Body of pancreas (tissue), 4 donors: ENCODE results near the gene SLC35D2. TPM values are rescaled to one million over a fixed set of nuclear protein-coding genes. Genes with fewer than 3 reads are reported as not detected.
"Not testable (repeated sequence)": the region's sequence is repeated elsewhere in the genome, so short reads cannot be mapped to it uniquely, and the experiment has no call there.

ENCODE experiments used
- ATAC-seq: fragments of 150-250 bp; one replicate; pipeline ENCODE4 v1.9.1; 2016
- DNase-seq, 4 donors: peaks; one replicate each; pipeline ENCODE4 v3.0.0-alpha.2; 2019
- H3K27ac ChIP-seq, 4 donors: fragments of 200-600 bp; sonication (generic); 1 replicate in 3 of 4; 2 replicates in 1 of 4; pipeline versions ENCODE4 v1.5.1 to v1.6.1; 2016 to 2019; ENCODE audit warnings: mild to moderate bottlenecking in 1 of 4, mixed read lengths in 1 of 4, moderate library complexity in 1 of 4
- H3K27me3 ChIP-seq, 2 donors: fragments of 200-600 bp; sonication (generic); one replicate each; pipeline ENCODE4 v1.6.0; 2016; ENCODE audit warnings: mild to moderate bottlenecking in 1 of 2
- H3K36me3 ChIP-seq, 2 donors: fragments of 200-600 bp; sonication (generic); replicated peaks in 1 of 2; 2 replicates each; pipeline ENCODE4 v1.5.1; 2016; ENCODE audit warnings: low read depth in 2 of 2; ENCODE audit not compliant: insufficient read depth in 1 of 2
- H3K4me1 ChIP-seq: fragments of 200-600 bp; sonication (generic); one replicate; pipeline ENCODE4 v1.6.0; 2016
- H3K4me3 ChIP-seq, 2 donors: fragments of 200-600 bp; sonication (generic); 1 replicate in 1 of 2; 2 replicates in 1 of 2; pipeline ENCODE4 v1.5.1; 2016 to 2019
- H3K9me3 ChIP-seq, 3 donors: fragments of 200-600 bp; sonication (generic); 1 replicate in 2 of 3; 2 replicates in 1 of 3; pipeline ENCODE4 v1.5.1; 2016
- POLR2A ChIP-seq, 3 donors: fragments of 450-650 bp; IDR thresholded peaks; one replicate each; pipeline ENCODE4 v1.6.1; 2016; ENCODE audit warnings: antibody characterized with exemption in 3 of 3, mild to moderate bottlenecking in 2 of 3
- WGBS, 2 donors: methylation state at CpG; one replicate each; pipeline ENCODE4 v1.1.5; 2017; 5-methylcytosine and 5-hydroxymethylcytosine counted together
- intact Hi-C: fragments of 100-400 bp; cut with DNase I; formaldehyde crosslinking; loops from one replicate; pipeline ENCODE4 v1.15.1; 2023
- total RNA-seq, 2 donors: library from RNA; depleted of rRNA; stranded (reverse); fragments of >200 nt; gene quantifications; one replicate each; pipeline ENCODE4 v1.1.0, GENCODE V29; 2016
- TF ChIP-seq, protein P1 (sequence below), 7 experiments: fragments of 450-650 bp in 4 of 7; fragments of 200-600 bp in 3 of 7; sonication (generic) in 3 of 7; IDR thresholded peaks; one replicate each; pipeline ENCODE4 v1.5.1; 2016 to 2019; ENCODE audit warnings: antibody characterized with exemption in 7 of 7

The SLC35D2 gene
- total RNA-seq, 2 donors from 2014 or later = 21.5 to 25.1 TPM

GRCh38 chr9:96331236-96331947, 52.1 kb downstream of the SLC35D2 start:
- Histone ChIP-seq H3K27ac (no peak overlapping the region), H3K9me3 (no peaks in the 10 kb centered on the region), H3K4me1 (no peaks in the 10 kb centered on the region), H3K27me3 (no peaks in the 10 kb centered on the region), H3K4me3 (no peak overlapping the region), H3K36me3 (peaks cover 0 to 2% of the 10 kb centered on the region in 2 donors)
- DNase-seq (no peak), ATAC-seq (no peak)
- intact Hi-C loops = no loop called here
- 74 to 83% methylated on average over 7 to 9 of the region's 9 CpGs for WGBS, 2 donors
- no peak for TF ChIP-seq POLR2A (IDR thresholded peaks at IDR 0.05)
- TF ChIP-seq, protein P1, sequence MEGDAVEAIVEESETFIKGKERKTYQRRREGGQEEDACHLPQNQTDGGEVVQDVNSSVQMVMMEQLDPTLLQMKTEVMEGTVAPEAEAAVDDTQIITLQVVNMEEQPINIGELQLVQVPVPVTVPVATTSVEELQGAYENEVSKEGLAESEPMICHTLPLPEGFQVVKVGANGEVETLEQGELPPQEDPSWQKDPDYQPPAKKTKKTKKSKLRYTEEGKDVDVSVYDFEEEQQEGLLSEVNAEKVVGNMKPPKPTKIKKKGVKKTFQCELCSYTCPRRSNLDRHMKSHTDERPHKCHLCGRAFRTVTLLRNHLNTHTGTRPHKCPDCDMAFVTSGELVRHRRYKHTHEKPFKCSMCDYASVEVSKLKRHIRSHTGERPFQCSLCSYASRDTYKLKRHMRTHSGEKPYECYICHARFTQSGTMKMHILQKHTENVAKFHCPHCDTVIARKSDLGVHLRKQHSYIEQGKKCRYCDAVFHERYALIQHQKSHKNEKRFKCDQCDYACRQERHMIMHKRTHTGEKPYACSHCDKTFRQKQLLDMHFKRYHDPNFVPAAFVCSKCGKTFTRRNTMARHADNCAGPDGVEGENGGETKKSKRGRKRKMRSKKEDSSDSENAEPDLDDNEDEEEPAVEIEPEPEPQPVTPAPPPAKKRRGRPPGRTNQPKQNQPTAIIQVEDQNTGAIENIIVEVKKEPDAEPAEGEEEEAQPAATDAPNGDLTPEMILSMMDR (IDR thresholded peaks at IDR 0.05) = no peak

GRCh38 chr9:96327694-96328352, 55.7 kb downstream of the SLC35D2 start:
- TF ChIP-seq, protein P1 (IDR thresholded peaks at IDR 0.05) = peak; percentile 62 to 90 (median 84)
- no peak for TF ChIP-seq POLR2A (IDR thresholded peaks at IDR 0.05)
- H3K36me3 ChIP-seq = peaks cover 0 to 2% of the 10 kb centered on the region in 2 donors
- H3K27me3 ChIP-seq = no peaks in the 10 kb centered on the region
- ATAC-seq (peak; percentile 65), DNase-seq (peak; percentile 45 to 60 (median 54))
- 18 to 20% methylated on average over 1 of the region's 1 CpG for WGBS, 2 donors
- intact Hi-C loops = loop anchor here (10.0 kb wide), 1 partner anchor 337 kb away; no protein-coding TSS in a partner anchor
- no peaks in the 10 kb centered on the region for H3K4me1 ChIP-seq
- no peaks in the 10 kb centered on the region for H3K9me3 ChIP-seq
- no peak overlapping the region for H3K27ac ChIP-seq
- H3K4me3 ChIP-seq = no peak overlapping the region

GRCh38 chr9:96323169-96323568, 60.3 kb downstream of the SLC35D2 start:
- Histone ChIP-seq H3K27me3 (no peaks in the 10 kb centered on the region), H3K36me3 (peaks cover 0 to 3% of the 10 kb centered on the region in 2 donors)
- intact Hi-C loops = loop anchor here (10.0 kb wide), 1 partner anchor 342 kb away; no protein-coding TSS in a partner anchor

DNA sequence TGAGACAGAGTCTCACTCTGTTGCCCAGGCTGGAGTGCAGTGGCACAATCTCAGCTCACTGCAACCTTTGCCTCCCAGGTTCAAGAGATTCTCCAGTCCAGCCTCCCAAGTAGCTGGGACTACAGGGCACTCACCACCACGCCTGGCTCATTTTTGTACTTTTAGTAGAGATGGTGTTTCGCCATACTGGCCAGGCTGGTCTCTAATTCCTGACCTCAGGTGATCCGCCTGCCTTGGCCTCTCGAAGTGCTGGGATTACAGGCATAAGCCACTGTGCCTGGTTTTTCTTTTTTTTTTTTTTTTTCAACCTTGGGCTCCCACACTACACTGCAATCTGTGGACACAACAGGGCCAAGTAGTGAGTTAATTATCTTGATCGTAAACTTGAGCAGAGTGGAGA, 60.8 kb downstream of the SLC35D2 start:
- not testable (repeated sequence) for H3K27me3 ChIP-seq, DNase-seq, H3K4me1 ChIP-seq, H3K27ac ChIP-seq, H3K36me3 ChIP-seq, ATAC-seq, H3K9me3 ChIP-seq, H3K4me3 ChIP-seq
- WGBS, 2 donors = 84 to 87% methylated on average over 5 of the region's 5 CpGs
- intact Hi-C loops = loop anchor here (10.0 kb wide), 1 partner anchor 342 kb away; no protein-coding TSS in a partner anchor

More at GRCh38 chr9:96323169-96323568, 60.3 kb downstream of the SLC35D2 start:
- TF ChIP-seq, protein P1 (IDR thresholded peaks at IDR 0.05) = no peak
- no peak for TF ChIP-seq POLR2A (IDR thresholded peaks at IDR 0.05)
- Histone ChIP-seq H3K9me3 (no peaks in the 10 kb centered on the region), H3K27ac (no peak overlapping the region), H3K4me3 (no peak overlapping the region), H3K4me1 (no peaks in the 10 kb centered on the region)
- no peak for DNase-seq
- ATAC-seq = no peak

DNA sequence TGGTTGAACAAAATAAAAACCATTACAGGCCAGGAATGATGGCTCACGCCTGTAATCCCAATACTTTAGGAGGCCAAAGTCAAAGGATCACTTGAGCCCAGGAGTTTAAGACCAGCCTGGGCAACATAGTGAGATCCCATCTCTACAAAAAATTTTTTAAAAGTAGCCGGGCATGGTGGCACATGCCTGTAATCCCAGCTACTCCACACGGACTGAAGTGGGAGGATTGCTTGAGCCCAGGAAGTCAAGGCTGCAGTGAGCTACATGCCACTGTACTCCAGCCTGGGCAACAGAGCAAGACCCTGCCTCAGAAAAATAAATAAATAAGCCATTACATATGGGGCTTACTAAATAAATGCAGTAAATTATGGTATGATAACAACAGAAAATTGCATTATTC, 61.3 kb downstream of the SLC35D2 start:
- not testable (repeated sequence) for ATAC-seq, H3K4me1 ChIP-seq, H3K27ac ChIP-seq, H3K4me3 ChIP-seq, H3K36me3 ChIP-seq, H3K9me3 ChIP-seq, H3K27me3 ChIP-seq, DNase-seq
- intact Hi-C loops = loop anchor here (10.0 kb wide), 1 partner anchor 343 kb away; no protein-coding TSS in a partner anchor
- WGBS, 2 donors = 93% methylated on average over 3 of the region's 3 CpGs
